VCaP (cell line): ENCODE results near the gene RBM4.

Experiments used
- H3K27ac ChIP-seq: fragments of 450-650 bp; 2 replicates; pipeline ENCODE4 v1.5.1; 2017
- TF ChIP-seq, protein P1 (sequence below): fragments of 450-650 bp; conservative IDR thresholded peaks from 2 replicates; pipeline ENCODE4 v1.5.1; 2017; ENCODE audit warnings: mild to moderate bottlenecking, moderate library complexity

The RBM4 gene

DNA sequence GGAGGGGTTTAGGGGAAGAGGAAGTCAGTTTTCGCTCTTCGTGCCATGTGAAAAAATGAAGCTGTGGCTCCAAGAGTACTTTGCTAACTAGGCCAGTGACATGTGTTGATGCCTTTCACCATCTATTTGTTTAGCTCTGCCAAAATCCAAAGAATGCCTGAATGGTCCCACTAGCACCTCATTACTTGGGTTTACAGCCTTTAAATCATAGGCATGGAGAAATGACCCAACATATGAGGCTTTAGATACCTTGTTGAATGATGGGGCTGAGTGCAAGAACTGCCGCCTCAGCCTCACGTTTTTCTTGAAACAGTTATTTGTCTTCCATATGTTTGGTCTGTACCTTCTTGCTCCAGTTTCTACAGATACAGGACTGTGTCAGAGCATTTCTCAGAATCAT lies 8.3 kb downstream of the RBM4 start:
- H3K27ac ChIP-seq = no peak overlapping the region
- TF ChIP-seq, protein P1, sequence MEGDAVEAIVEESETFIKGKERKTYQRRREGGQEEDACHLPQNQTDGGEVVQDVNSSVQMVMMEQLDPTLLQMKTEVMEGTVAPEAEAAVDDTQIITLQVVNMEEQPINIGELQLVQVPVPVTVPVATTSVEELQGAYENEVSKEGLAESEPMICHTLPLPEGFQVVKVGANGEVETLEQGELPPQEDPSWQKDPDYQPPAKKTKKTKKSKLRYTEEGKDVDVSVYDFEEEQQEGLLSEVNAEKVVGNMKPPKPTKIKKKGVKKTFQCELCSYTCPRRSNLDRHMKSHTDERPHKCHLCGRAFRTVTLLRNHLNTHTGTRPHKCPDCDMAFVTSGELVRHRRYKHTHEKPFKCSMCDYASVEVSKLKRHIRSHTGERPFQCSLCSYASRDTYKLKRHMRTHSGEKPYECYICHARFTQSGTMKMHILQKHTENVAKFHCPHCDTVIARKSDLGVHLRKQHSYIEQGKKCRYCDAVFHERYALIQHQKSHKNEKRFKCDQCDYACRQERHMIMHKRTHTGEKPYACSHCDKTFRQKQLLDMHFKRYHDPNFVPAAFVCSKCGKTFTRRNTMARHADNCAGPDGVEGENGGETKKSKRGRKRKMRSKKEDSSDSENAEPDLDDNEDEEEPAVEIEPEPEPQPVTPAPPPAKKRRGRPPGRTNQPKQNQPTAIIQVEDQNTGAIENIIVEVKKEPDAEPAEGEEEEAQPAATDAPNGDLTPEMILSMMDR = no peak

- no peak overlapping the region for H3K27ac ChIP-seq
- TF ChIP-seq, protein P1 = no peak
Observed at GRCh38 chr11:66649903-66650302, 11.4 kb downstream of the RBM4 start.

- TF ChIP-seq, protein P1 = no peak
- no peak overlapping the region for H3K27ac ChIP-seq
Observed at GRCh38 chr11:66651016-66651415, 12.5 kb downstream of the RBM4 start.

DNA sequence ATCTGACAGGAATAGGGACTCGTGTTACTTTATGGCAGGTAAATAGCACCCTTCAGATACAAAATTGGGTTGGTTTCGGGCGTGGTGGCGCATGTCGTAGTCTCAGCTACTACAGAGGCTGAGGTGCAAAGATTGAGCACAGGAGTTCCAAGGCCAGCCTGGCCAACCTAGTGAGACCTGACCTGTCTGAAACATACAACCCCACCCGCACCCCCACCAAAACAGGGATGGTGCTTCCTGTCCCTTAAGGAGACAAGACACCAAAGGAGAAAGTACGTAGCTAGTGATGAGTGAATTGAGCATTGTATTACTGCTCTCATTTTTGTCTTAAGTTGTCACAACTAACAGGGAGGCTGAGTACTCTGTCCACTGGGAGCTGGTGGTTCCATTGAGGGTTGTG lies 14.1 kb downstream of the RBM4 start:
- no peak overlapping the region for H3K27ac ChIP-seq
- TF ChIP-seq, protein P1 = no peak

DNA sequence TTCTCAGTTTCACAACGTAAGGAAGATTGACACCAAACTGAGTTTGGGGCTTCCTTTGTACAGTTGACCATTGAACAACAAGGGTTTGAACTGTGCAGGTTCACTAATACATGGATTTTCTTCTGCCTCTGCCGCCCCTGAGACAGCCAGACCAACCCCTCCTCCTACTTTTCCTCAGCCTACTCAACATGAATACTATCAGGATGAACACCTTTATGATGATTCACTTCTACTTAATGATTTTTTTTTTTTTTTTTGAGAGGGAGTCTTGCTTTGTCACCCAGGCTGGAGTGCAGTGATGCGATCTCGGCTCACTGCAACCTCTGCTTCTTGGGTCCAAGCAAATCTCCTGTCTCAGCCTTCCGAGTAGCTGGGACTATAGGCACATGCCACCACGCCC lies 14.6 kb downstream of the RBM4 start:
- no peak overlapping the region for H3K27ac ChIP-seq
- TF ChIP-seq, protein P1 = no peak

- H3K27ac ChIP-seq = no peak overlapping the region
- TF ChIP-seq, protein P1 = no peak
Observed at GRCh38 chr11:66659763-66660162, 21.3 kb downstream of the RBM4 start.

DNA sequence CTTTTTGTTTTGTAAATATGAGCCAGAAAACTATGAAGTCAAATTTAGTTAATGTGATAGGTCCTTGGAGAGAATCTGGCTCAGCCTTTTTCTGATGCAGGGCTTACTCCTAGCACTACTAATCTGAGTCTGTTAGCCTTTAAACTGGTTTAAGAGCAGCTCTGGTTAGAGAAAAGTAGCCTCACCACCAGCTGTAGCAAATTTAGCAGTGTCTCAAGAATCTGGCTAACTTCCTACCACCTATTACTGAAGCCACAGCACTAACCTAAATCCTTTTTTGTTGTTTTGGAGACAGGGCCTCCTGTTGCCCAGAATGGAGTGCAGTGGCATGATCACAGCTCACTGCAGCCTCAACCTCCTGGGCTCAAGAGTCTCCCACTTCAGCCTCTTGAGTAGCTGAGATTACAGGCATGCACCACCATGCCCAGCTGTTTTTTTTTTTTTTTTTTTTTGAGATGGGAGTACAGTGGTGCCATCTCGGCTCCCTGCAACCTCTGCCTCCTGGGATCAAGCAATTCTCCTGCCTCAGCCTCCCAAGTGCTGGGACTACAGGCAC lies 25.3 kb downstream of the RBM4 start:
- TF ChIP-seq, protein P1 = no peak
- no peak overlapping the region for H3K27ac ChIP-seq
